Liver (tissue), 3 donors: ENCODE measurements around the gene MFAP5.

Experiments used
- CTCF ChIP-seq: fragments of 150-350 bp; IDR thresholded peaks from 2 replicates; pipeline ENCODE4 v1.5.1; 2017; ENCODE audit warnings: improper control_type of control experiment, low read depth, low read length; ENCODE audit not compliant: missing input control
- EGR1 ChIP-seq, 2 donors: IDR thresholded peaks; 2 replicates each; pipeline ENCODE4 v1.6.1; 2016 to 2018; ENCODE audit warnings: antibody characterized with exemption in 2 of 2, low read depth in 2 of 2
- GABPA ChIP-seq, 2 donors: IDR thresholded peaks in 1 of 2; conservative IDR thresholded peaks in 1 of 2; 2 replicates each; pipeline ENCODE4 v1.6.1; 2016; ENCODE audit warnings: antibody characterized with exemption in 2 of 2, mild to moderate bottlenecking in 1 of 2, moderate library complexity in 1 of 2
- HNF4A ChIP-seq, 2 donors: conservative IDR thresholded peaks; 2 replicates each; pipeline ENCODE4 v1.6.1; 2016; ENCODE audit warnings: antibody characterized with exemption in 2 of 2, mild to moderate bottlenecking in 2 of 2
- NR2F2 ChIP-seq: IDR thresholded peaks from 2 replicates; pipeline ENCODE4 v1.6.1; 2016; ENCODE audit warnings: antibody characterized with exemption
- RAD21 ChIP-seq, 2 donors: IDR thresholded peaks; 2 replicates each; pipeline ENCODE4 v1.6.1; 2016; ENCODE audit warnings: antibody characterized with exemption in 2 of 2, mild to moderate bottlenecking in 2 of 2
- SP1 ChIP-seq: IDR thresholded peaks from 2 replicates; pipeline ENCODE4 v1.6.1; 2018; ENCODE audit warnings: antibody characterized with exemption, mild to moderate bottlenecking
- TAF1 ChIP-seq: conservative IDR thresholded peaks from 2 replicates; pipeline ENCODE4 v1.6.1; 2016; ENCODE audit warnings: antibody characterized with exemption, mild to moderate bottlenecking
- donor health status: healthy.
- donor health status: healthy.

GRCh38 chr12:8596561-8596960 is 66.1 kb downstream of the MFAP5 start:
- TF ChIP-seq CTCF (no peak), SP1 (no peak), GABPA (IDR thresholded peaks at IDR 0.05 in 1 of 2, conservative IDR thresholded peaks at IDR 0.05 in 1 of 2) (no peak), HNF4A (conservative IDR thresholded peaks at IDR 0.05) (no peak), RAD21 (IDR thresholded peaks at IDR 0.05) (no peak), NR2F2 (no peak), EGR1 (IDR thresholded peaks at IDR 0.05; ENCODE audit: low read depth in 2 of 2) (no peak), TAF1 (no peak)
